PC-3 (cell line): ENCODE data around the gene PRKCSH. TPM values are rescaled to one million over a fixed set of nuclear protein-coding genes. Genes with fewer than 3 reads are reported as not detected.

Source experiments
- ATAC-seq: fragments of 200-7000 bp; cut with Tn5 transposase; 2 replicates; pipeline ENCODE4 v1.9.1; 2020; ENCODE audit warnings: mild to moderate bottlenecking, moderate library complexity
- BruUV-seq: library from RNA; stranded (reverse); fragments of 400-500 nt; replicated peaks from 2 replicates; lab custom pipeline; 2021; lab: Mats Ljungman, UMichigan
- CTCF ChIA-PET: fragments of 300-600 bp; sonication (Branson Sonifier 250); formaldehyde crosslinking; loops from one replicate; lab custom pipeline; 2022; ENCODE audit warnings: antibody characterized with exemption; lab: Charles Lee
- POLR2A ChIA-PET: fragments of 300-600 bp; sonication (Branson Sonifier 250); formaldehyde crosslinking; loops from one replicate; lab custom pipeline; 2022; ENCODE audit warnings: antibody characterized with exemption; ENCODE audit not compliant: unreplicated experiment; lab: Charles Lee
- DNase-seq: peaks from one replicate; pipeline ENCODE4 v3.0.0-alpha.2; 2015
- H2AFZ ChIP-seq: fragments of 300-600 bp; sonication (generic); 2 replicates; pipeline ENCODE4 v1.6.0; 2016; ENCODE audit warnings: antibody characterized with exemption, low read length
- H3F3A ChIP-seq: fragments of 300-600 bp; sonication (generic); one replicate; pipeline ENCODE4 v1.6.0; 2017; ENCODE audit warnings: antibody characterized with exemption, low read length, control low read depth, mild to moderate bottlenecking; ENCODE audit not compliant: unreplicated experiment
- H3K27ac ChIP-seq: fragments of 300-600 bp; sonication (generic); 2 replicates; pipeline ENCODE4 v1.5.1; 2016; ENCODE audit warnings: mild to moderate bottlenecking, low read length
- H3K27me3 ChIP-seq: fragments of 300-600 bp; sonication (generic); 2 replicates; pipeline ENCODE4 v1.6.1; 2016; ENCODE audit warnings: low read length, mixed read lengths
- H3K36me3 ChIP-seq: fragments of 300-600 bp; sonication (generic); 2 replicates; pipeline ENCODE4 v1.6.1; 2016; ENCODE audit warnings: low read depth, mixed run types, low read length, mixed read lengths
- H3K4me1 ChIP-seq: fragments of 300-600 bp; sonication (generic); 2 replicates; pipeline ENCODE4 v1.5.1; 2016; ENCODE audit warnings: low read length; ENCODE audit not compliant: insufficient read depth
- H3K4me2 ChIP-seq: fragments of 300-600 bp; sonication (generic); 2 replicates; pipeline ENCODE4 v1.6.0; 2016; ENCODE audit warnings: low read length
- H3K4me3 ChIP-seq: fragments of 300-600 bp; sonication (generic); 2 replicates; pipeline ENCODE4 v1.5.1; 2016; ENCODE audit warnings: mild to moderate bottlenecking, low read length, mixed read lengths
- H3K79me2 ChIP-seq: fragments of 300-600 bp; sonication (generic); 2 replicates; pipeline ENCODE4 v1.6.1; 2017; ENCODE audit warnings: low read length, mixed read lengths
- H3K9ac ChIP-seq: fragments of 300-600 bp; sonication (generic); 2 replicates; pipeline ENCODE4 v1.6.0; 2016; ENCODE audit warnings: mild to moderate bottlenecking, low read length
- H3K9me2 ChIP-seq: fragments of 300-600 bp; sonication (generic); replicated peaks from 2 replicates; pipeline ENCODE4 v1.6.1; 2016; ENCODE audit warnings: mixed run types, low read length, mixed read lengths
- H3K9me3 ChIP-seq: fragments of 300-600 bp; sonication (generic); 2 replicates; pipeline ENCODE4 v1.6.1; 2016; ENCODE audit warnings: low read length, mixed read lengths
- H4K20me1 ChIP-seq: fragments of 300-600 bp; sonication (generic); 2 replicates; pipeline ENCODE4 v1.6.1; 2016; ENCODE audit warnings: low read length, mixed read lengths
- CTCF ChIP-seq: fragments of 300-600 bp; sonication (generic); conservative IDR thresholded peaks from 2 replicates; pipeline ENCODE4 v1.5.1; 2017; ENCODE audit warnings: antibody characterized with exemption, low read depth, mild to moderate bottlenecking, low read length
- EZH2 ChIP-seq: fragments of 300-600 bp; sonication (generic); IDR thresholded peaks from one replicate; pipeline ENCODE4 v1.6.1; 2017; ENCODE audit warnings: antibody characterized with exemption, mild to moderate bottlenecking, low read length; ENCODE audit not compliant: unreplicated experiment
- EZH2phosphoT487 ChIP-seq: fragments of 300-600 bp; sonication (generic); IDR thresholded peaks from 2 replicates; pipeline ENCODE4 v1.6.1; 2018; ENCODE audit warnings: mild to moderate bottlenecking, antibody characterized with exemption, low read length, borderline replicate concordance
- intact Hi-C: fragments of 100-400 bp; cut with micrococcal nuclease; formaldehyde crosslinking; loops from 2 replicates; pipeline ENCODE4 v1.9.0; 2023
- total RNA-seq: library from RNA; depleted of rRNA; stranded (reverse); fragments of >200 nt; gene quantifications from 2 replicates; pipeline ENCODE4 v1.2.3, GENCODE V29; 2014

PRKCSH gene
- total RNA-seq, 1 experiment from 2014 or later = 222 TPM

GRCh38 chr19:11494634-11495285 lies 59.3 kb downstream of the PRKCSH start:
- DNase-seq = no peak
- no peak for TF ChIP-seq EZH2
- H4K20me1 ChIP-seq = no peaks in the 10 kb centered on the region
- H3K79me2 ChIP-seq = no peaks in the 10 kb centered on the region
- H3K9me2 ChIP-seq = no peaks in the 10 kb centered on the region
- ATAC-seq = no peak
- BruUV-seq = no TSS peak
- H3K4me1 ChIP-seq = no peaks in the 10 kb centered on the region
- no peaks in the 10 kb centered on the region for H3K27me3 ChIP-seq
- H3K4me3 ChIP-seq = no peak overlapping the region
- H3K4me2 ChIP-seq = no peak overlapping the region
- H3K36me3 ChIP-seq = peaks cover 3% of the 10 kb centered on the region
- no peak overlapping the region for H3K27ac ChIP-seq
- H3K9me3 ChIP-seq = no peaks in the 10 kb centered on the region
- ChIA-PET POLR2A (no interaction called here), CTCF (no interaction called here)
- no peak overlapping the region for H2AFZ ChIP-seq
- no peaks in the 10 kb centered on the region for H3F3A ChIP-seq
- no peak overlapping the region for H3K9ac ChIP-seq
- intact Hi-C loops = loop anchor here (5.0 kb wide), 1 partner anchor 93 kb away; no protein-coding TSS in a partner anchor

- Histone ChIP-seq H3K9me2 (no peaks in the 10 kb centered on the region), H2AFZ (no peak overlapping the region), H3K9ac (no peak overlapping the region), H3F3A (no peaks in the 10 kb centered on the region), H3K4me3 (no peak overlapping the region), H3K4me2 (no peak overlapping the region), H3K79me2 (no peaks in the 10 kb centered on the region), H4K20me1 (no peaks in the 10 kb centered on the region), H3K9me3 (no peaks in the 10 kb centered on the region), H3K27ac (no peak overlapping the region), H3K36me3 (no peaks in the 10 kb centered on the region), H3K27me3 (no peaks in the 10 kb centered on the region), H3K4me1 (no peaks in the 10 kb centered on the region)
- CTCF ChIA-PET = no interaction called here
- POLR2A ChIA-PET = no interaction called here
- DNase-seq = no peak
- intact Hi-C loops = loop anchor here (5.0 kb wide), 1 partner anchor 92 kb away; no protein-coding TSS in a partner anchor
- no peak for TF ChIP-seq EZH2phosphoT487
- no peak for TF ChIP-seq CTCF
- no peak for TF ChIP-seq EZH2
- no peak for ATAC-seq
- BruUV-seq = no TSS peak
These were observed 60.0 kb downstream of the PRKCSH start for GRCh38 chr19:11495481-11495880.

GRCh38 chr19:11495885-11496284 lies 60.5 kb downstream of the PRKCSH start:
- H3F3A ChIP-seq = no peaks in the 10 kb centered on the region

More at GRCh38 chr19:11495885-11496284, 60.5 kb downstream of the PRKCSH start:
- DNase-seq (no peak), ATAC-seq (no peak)
- Histone ChIP-seq H4K20me1 (no peaks in the 10 kb centered on the region), H3K9me2 (no peaks in the 10 kb centered on the region), H3K9me3 (no peaks in the 10 kb centered on the region), H3K4me3 (no peak overlapping the region), H3K27me3 (no peaks in the 10 kb centered on the region), H3K36me3 (no peaks in the 10 kb centered on the region), H3K4me1 (no peaks in the 10 kb centered on the region), H3K27ac (no peak overlapping the region), H3K9ac (no peak overlapping the region), H3K4me2 (no peak overlapping the region), H3K79me2 (no peaks in the 10 kb centered on the region), H2AFZ (no peak overlapping the region)
- TF ChIP-seq EZH2 (no peak), EZH2phosphoT487 (no peak), CTCF (no peak)
- ChIA-PET CTCF (no interaction called here), POLR2A (no interaction called here)
- BruUV-seq = no TSS peak
- intact Hi-C loops = loop anchor here (5.0 kb wide), 1 partner anchor 91 kb away; no protein-coding TSS in a partner anchor
